Measurements from ENCODE around the gene TBC1D2B.
A peak's percentile ranks its signal among the peaks of the same experiment; 100 is the strongest.

TBC1D2B gene

GRCh38 chr15:78064544-78064943 lies 13.0 kb downstream of the TBC1D2B start:
- Histone ChIP-seq H3K4me1 (ENCODE audit: control insufficient read depth, insufficient read depth, low read length) (peaks cover 57% of the 10 kb centered on the region), H3K9me3 (ENCODE audit: control insufficient read depth, insufficient read depth, low read depth, low read length) (no peaks in the 10 kb centered on the region), H3K36me3 (ENCODE audit: control insufficient read depth in 2 of 2, insufficient read depth in 1 of 2, low read length in 2 of 2) (no peaks in the 10 kb centered on the region; a peak in 1 of 3 replicates), H3K4me3 (ENCODE audit: low read depth, low read length) (no peak overlapping the region), H3K27ac (ENCODE audit: extremely low read depth, low read depth, low read length) (no peak overlapping the region)
- TF ChIP-seq ATF2 (tag by site-specific recombination; IDR thresholded peaks at IDR 0.05; ENCODE audit: low read depth), result no peak
- no peak for TF ChIP-seq ZEB2 (tag by site-specific recombination; IDR thresholded peaks at IDR 0.05)
- TF ChIP-seq ZNF558 (tag by site-specific recombination; IDR thresholded peaks at IDR 0.05), result no peak
- no peak for TF ChIP-seq ZNF157 (tag by site-specific recombination; IDR thresholded peaks at IDR 0.05)
- TF ChIP-seq GFI1B (tag by site-specific recombination; IDR thresholded peaks at IDR 0.05), result no peak
- no peak for TF ChIP-seq ZNF175 (tag by site-specific recombination; IDR thresholded peaks at IDR 0.05)
- TF ChIP-seq ZNF677 (tag by site-specific recombination; IDR thresholded peaks at IDR 0.05), result no peak
- no peak for TF ChIP-seq ZNF10 (tag by site-specific recombination; IDR thresholded peaks at IDR 0.05)
- TF ChIP-seq GLI2 (tag by site-specific recombination; IDR thresholded peaks at IDR 0.05; ENCODE audit: borderline replicate concordance, low read depth), result no peak
- no peak for TF ChIP-seq ZNF548 (tag by site-specific recombination; IDR thresholded peaks at IDR 0.05)
- TF ChIP-seq ZBTB8A (tag by site-specific recombination; IDR thresholded peaks at IDR 0.05), result no peak
- no peak for TF ChIP-seq ZNF624 (tag by site-specific recombination; IDR thresholded peaks at IDR 0.05)
- TF ChIP-seq WT1 (tag by site-specific recombination; IDR thresholded peaks at IDR 0.05), result no peak
- TF ChIP-seq OSR2 (tag by site-specific recombination; IDR thresholded peaks at IDR 0.05), result no peak
- TF ChIP-seq SP7 (tag by site-specific recombination; IDR thresholded peaks at IDR 0.05), result no peak
- TF ChIP-seq SCRT2 (tag by site-specific recombination; IDR thresholded peaks at IDR 0.05), result no peak
- TF ChIP-seq ZNF549 (tag by site-specific recombination; IDR thresholded peaks at IDR 0.05), result no peak
- no peak for TF ChIP-seq RBAK (tag by site-specific recombination; IDR thresholded peaks at IDR 0.05)
- no peak for TF ChIP-seq ZNF571 (tag by site-specific recombination; IDR thresholded peaks at IDR 0.05)
- ChIA-PET POLR2A (no interaction called here), CTCF (no interaction called here)

GRCh38 chr15:78063970-78064385 lies 13.5 kb downstream of the TBC1D2B start:
- Histone ChIP-seq H3K27ac (ENCODE audit: extremely low read depth, low read depth, low read length) (no peak overlapping the region), H3K4me1 (ENCODE audit: control insufficient read depth, insufficient read depth, low read length) (peaks cover 57% of the 10 kb centered on the region), H3K36me3 (ENCODE audit: control insufficient read depth in 2 of 2, insufficient read depth in 1 of 2, low read length in 2 of 2) (no peaks in the 10 kb centered on the region; a peak in 1 of 3 replicates), H3K4me3 (ENCODE audit: low read depth, low read length) (no peak overlapping the region), H3K9me3 (ENCODE audit: control insufficient read depth, insufficient read depth, low read depth, low read length) (no peaks in the 10 kb centered on the region)
- ChIA-PET CTCF (no interaction called here), POLR2A (no interaction called here)
- TF ChIP-seq ZNF600 (tag by site-specific recombination; IDR thresholded peaks at IDR 0.05) (peak; percentile 81), ZBTB6 (tag by site-specific recombination; IDR thresholded peaks at IDR 0.05) (no peak), ZXDB (tag by site-specific recombination; IDR thresholded peaks at IDR 0.05) (no peak), GFI1B (tag by site-specific recombination; IDR thresholded peaks at IDR 0.05) (no peak), SP2 (tag by site-specific recombination; IDR thresholded peaks at IDR 0.05) (no peak), ZNF239 (tag by site-specific recombination; IDR thresholded peaks at IDR 0.05) (no peak), ZBTB26 (tag by site-specific recombination; optimal IDR thresholded peaks at IDR 0.05) (no peak), KLF8 (tag by site-specific recombination; IDR thresholded peaks at IDR 0.05) (no peak), ATF2 (tag by site-specific recombination; IDR thresholded peaks at IDR 0.05; ENCODE audit: low read depth) (no peak), ZNF837 (tag by site-specific recombination; IDR thresholded peaks at IDR 0.05) (no peak), ZBTB20 (tag by site-specific recombination; IDR thresholded peaks at IDR 0.05) (no peak), ZNF114 (tag by site-specific recombination; IDR thresholded peaks at IDR 0.05) (no peak), ZNF701 (tag by site-specific recombination; IDR thresholded peaks at IDR 0.05) (no peak), ZFHX2 (tag by site-specific recombination; conservative IDR thresholded peaks at IDR 0.05) (peak; percentile 94), OSR2 (tag by site-specific recombination; IDR thresholded peaks at IDR 0.05) (no peak), EGR2 (tag by site-specific recombination; IDR thresholded peaks at IDR 0.05; ENCODE audit: low read depth) (peak; percentile 98)

Data from HEK293 (cell line).